ENCODE results near the gene SPPL2A.
"Not testable (repeated sequence)": the region's sequence is repeated elsewhere in the genome, so short reads cannot be mapped to it uniquely, and the experiment has no call there.

The SPPL2A gene

DNA sequence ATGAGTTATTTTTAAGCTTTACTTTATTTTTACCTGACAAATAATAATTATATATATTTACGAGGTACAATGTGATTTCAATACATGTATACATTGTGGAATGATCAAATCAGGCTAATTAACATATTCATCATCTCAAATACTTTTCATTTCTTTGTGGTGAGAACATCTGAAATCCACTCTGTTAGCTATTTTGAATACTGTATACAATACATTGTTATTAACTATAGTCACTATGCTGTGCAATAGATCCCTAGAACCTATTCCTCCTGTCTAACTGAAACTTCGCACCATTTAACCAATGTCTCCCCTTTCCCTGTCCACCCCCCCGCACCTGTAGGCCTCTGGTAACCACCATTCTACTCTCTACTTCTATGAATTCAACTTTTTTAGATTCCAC, 7.9 kb upstream of the SPPL2A start:
- no peak for DNase-seq (ENCODE audit: low read depth in 3 of 3)

DNA sequence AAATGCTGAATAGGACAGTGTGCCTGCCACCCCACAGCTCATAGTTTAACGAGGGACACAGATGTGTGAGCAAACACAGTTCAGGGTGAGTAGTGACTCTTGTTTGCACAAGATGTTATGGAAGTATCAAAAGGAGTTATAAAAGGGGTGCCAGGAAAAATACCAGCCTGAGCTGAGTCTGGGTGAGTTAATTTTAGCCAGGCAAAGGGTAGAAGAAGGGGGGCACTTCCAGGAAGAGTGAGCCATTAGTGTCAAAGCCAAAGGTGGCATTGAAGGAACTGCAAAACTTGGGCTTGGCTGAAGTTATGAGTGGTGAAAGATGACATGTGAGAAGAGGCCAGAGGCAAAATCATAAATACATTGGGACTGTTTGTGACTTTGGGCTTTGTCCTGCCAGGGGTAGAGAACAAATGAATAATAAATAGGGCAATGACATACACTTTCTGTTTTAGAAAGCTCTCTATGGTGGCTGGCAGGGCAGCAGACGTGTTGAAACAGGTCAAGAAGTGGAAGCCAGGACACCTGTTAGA, 1.9 kb upstream of the SPPL2A start:
- no peak for DNase-seq (ENCODE audit: low read depth in 3 of 3)

DNA sequence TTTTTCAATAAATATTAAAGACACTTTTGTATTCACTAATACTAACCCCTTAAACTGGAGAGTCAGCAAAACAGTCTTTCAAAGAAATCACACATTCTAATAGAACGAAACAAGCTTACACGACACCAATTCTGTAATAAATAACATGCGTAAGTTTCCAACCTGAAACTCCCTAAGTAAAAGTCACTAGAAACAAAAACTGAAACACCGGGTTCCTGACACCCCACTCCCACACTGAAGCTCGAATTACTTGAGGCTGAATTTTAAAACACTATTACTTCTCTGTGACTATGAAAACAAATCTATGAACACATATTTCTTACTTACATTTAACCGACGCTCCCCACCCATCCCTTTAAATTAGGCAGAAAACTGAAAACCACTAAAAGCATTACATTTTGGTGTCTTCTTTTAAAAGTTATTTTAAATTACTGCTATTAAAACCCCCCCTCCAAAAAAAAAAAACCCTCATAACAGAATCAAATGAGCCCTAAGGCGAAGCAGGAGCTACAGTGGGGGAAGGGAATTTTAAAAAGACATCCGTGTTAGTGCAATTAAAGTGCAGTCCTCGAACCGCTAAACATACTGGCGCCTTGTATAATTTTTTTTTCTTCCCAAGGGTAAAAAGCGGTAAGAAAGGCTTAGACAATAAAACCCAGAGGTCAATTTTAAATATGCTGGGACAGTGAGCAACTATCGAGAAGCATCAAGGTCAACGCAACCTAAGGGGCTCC, 878 bp downstream of the SPPL2A start:
- DNase-seq (ENCODE audit: low read depth in 3 of 3): peak in 2 of 3 experiments; percentile 17 to 27

DNA sequence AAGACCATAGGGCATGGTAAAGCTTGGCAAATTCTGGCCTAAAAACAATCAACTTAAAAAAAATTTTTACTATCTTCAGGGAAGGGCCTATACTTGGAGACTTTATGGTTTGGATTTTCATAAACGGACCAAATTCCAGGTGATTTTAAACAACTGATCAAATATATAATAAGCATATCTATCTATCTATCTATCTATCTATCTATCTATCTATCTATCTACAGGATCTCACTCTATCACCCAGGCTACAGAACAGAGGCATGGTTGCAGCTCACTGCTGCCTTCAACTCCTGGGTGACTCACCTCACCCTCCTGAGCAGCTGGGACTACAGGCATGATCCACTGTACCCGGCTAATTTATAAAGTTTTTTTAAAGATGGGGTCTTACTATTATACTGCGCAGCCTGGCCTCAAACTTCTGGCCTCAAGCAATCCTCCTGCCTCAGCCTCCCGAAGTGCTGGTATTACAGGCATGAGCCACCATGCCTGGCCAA, 6.7 kb downstream of the SPPL2A start:
- no peak for DNase-seq (ENCODE audit: low read depth in 3 of 3)

DNA sequence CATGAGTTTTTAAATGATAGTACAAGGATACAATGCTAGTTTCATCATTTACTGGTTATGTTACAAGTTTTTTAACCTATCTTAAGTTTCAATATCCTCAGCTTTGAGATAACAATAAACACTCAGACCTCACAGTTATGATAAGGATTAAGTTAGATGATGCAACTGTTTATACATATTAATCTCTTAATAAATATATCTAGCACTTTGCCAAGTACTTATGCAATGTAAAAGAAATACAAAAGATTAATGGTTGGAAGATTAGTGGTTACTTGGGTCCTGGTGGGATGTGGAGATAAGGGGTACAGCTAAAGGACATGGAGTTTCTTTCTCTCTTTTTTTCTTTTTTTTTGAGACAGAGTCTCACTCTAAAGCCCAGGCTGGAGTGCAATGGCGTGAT, 12.0 kb downstream of the SPPL2A start:
- no peak for DNase-seq (ENCODE audit: low read depth in 3 of 3)

DNA sequence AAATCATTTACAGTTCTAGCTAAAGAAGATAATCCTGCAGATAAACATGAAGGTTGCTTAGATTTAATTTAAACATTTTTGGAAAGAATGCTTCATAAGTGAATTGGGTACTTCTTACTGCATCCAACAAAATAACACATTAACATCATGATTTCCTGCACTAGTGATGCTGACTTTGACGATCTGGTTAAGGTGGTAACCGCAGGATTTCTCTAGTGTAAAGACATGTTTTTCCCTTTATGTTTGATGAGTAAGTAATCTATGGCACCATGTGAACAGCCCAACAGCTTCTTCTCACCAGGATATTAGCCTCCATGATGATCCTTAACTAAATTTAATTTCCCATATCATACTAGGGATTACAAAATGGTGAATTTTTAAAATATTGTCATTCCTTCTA, 14.1 kb downstream of the SPPL2A start:
- DNase-seq (ENCODE audit: low read depth in 3 of 3): no peak

DNA sequence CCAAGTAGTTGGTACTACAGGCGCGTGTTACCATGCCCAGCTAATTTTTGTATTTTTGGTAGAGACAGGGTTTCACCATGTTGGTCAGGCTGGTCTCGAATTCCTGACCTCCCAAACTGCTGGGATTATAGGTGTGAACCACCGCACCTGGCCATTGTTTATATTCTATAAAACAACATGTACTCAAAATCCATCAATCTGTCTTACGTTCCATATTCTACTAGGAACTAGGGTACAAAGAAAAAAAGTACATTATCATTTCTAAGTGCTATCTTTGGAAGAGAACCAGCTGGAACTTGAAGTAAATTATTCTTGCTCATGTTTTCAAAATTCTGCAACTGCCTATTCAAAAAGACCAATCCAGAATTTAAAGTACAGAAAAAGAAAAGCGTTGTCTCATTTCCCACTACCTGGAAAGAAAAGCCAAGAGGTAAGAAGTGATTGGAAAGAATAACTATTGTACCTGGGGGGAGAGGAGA, 15.2 kb downstream of the SPPL2A start:
- no peak for DNase-seq (ENCODE audit: low read depth in 3 of 3)

DNA sequence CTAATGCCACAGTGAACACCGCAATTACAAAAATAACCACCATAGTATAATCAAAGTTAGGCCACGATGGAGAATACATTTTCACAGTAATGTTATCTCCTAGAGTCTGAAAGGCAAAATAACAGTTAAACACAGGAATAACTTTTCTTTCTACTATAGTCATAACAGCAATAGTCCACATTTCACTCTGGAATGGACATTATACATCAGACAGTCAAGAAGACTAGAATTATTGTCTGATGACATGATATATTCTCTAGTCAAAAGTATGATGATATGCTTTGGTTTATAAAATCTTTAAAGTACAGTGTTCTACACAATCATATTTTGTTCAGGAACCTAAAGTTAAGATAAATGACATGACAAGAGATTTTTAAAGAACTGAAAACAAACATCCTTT, 18.0 kb downstream of the SPPL2A start:
- DNase-seq (ENCODE audit: low read depth in 3 of 3): no peak

DNA sequence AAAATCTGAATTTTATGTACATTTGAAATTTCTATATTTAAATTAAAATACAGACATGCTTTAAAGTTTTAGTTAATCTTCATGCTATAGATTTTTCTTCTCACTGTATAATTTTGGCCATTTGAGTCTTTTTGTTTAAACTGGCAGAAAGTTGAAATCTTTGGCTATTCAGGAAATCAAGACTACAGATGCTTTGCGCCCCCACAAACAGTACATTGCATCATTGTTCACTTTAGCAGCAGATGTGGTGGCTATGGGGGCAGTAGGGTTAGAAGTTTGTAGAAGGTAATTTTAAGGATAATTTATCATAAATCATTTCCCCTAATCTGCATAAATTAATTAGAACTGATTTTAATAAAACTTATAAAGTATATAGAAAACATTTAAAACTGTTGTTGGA, 20.9 kb downstream of the SPPL2A start:
- DNase-seq (ENCODE audit: low read depth in 3 of 3): no peak

DNA sequence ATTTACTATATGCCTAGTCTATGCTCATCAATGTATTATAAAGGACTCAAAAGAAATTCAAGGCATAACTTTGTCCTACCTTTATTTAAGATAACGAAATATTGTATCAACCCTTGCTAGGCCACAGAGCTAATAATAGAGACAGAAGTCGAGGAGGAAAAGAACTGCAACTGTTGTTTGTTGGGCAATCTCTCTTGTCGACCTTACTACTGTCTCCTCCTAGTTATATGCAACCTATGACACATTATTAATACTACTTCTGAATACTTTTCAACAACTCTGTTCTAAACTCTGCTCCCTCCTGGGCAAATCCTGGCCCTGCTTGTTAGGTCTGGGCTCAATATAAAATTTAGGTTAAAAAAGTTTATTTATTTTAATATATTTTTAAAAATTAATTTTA, 24.6 kb downstream of the SPPL2A start:
- DNase-seq (ENCODE audit: low read depth in 3 of 3): no peak

DNA sequence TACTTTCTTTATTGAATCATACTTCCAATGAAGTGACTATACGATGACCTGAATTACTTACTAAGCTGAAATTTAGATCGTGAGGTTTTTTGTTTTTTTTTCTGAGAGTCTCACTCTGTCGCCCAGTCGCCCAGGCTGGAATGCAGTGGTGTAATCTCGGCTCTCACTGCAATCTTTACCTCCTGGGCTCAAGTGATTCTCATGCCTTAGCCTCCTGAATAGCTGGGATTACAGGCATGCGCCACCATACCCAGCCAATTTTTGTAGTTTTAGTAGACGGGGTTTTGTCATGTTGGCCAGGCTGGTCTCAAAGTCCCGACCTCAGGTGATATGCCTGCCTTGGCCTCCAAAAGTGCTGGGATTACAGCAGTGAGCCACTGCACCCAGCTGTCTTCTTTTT, 28.7 kb downstream of the SPPL2A start:
- no peak for DNase-seq (ENCODE audit: low read depth in 3 of 3)

DNA sequence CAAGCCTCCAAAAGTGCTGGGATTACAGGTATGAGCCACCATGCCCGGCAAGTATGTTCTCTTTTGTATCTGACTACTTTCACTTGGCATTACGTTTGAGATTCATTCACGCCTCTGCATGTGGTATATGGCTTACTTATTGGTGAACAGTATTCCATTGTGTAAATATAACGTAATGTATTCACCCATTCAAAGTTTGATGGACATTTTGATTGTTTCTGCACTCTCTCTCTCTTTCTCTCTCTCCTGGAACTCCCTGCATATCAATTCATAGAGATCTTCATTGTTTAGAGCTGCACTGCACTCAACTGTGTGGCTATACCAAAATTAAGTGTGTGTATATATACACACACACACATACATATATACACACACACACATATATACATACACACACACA, 30.4 kb downstream of the SPPL2A start:
- no peak for DNase-seq (ENCODE audit: low read depth in 3 of 3)

DNA sequence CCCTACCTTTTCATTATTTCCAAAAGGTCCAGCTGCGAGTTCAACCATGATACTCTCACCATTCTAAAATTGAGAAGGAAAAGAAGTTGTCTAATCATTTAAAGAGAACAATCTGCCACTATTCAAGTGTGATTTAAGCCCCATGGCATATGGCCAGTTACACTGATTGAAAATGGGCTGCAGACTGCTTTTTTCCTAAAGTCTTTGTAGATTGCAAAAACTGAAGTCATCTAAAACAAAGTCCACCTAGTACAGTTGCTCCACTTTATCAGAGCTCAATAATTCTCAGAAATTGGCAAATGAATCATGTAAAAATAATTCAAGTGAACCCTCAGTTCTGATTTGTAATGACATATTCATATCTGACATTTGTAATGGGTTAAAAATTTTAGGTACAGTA, 39.2 kb downstream of the SPPL2A start:
- DNase-seq (ENCODE audit: low read depth in 3 of 3): no peak

DNA sequence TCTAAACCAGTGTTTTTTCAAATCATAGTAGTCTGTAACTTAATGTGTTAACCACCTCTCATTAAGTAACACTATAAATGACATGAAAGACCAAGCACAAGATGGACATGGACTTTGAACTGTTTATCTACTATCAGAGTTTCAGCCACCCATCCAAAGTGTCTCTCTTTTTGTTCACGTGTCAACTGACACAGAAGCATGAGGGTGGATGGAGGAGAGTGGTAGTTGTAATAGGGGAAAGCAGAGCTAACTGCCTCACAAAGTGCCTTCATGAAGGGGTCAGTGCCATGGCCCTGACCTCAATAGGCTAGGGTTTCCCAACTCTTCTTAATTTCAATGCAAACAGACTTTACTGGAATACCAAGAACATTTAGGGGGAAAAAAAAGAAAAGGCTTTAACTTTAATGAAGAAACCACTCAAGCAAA, 46.8 kb downstream of the SPPL2A start:
- DNase-seq (ENCODE audit: low read depth in 3 of 3): no peak

DNA sequence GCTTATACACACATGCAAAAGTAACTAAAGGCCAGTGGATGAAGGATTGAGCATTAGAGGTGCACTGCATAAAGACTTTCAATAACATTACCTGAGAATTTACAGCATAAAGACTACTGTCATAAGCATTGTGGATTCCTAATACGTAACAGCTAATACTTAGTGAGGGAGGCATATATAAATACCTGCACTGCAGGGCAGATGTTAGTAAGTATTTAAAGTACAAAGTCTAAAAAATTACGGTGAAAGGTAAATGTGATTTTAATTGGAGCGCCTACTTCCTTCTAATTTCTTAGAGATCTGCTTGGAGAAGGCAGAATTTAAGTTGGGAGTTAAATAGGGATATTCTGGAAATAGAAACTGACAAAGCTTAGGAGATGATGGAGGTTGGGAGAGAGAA, 53.5 kb downstream of the SPPL2A start:
- DNase-seq (ENCODE audit: low read depth in 3 of 3): no peak

DNA sequence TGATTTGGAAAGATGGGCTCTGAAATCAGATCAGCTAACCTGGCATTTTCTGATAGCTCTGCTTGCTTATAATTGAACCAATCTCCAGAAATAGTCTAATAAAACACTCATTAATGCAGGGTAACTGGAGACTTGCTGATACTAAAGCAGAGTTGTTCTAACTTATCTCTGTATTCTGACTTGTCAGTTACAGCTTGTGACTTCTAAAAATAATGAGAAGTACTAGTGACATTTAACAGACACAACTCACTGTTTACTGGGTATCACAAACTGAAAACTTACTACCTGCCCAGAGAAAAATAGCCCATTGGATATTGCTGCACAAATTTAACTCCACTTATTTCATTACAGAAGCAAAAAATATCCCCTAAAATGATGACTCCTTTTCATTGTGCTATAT, 54.9 kb downstream of the SPPL2A start:
- no peak for DNase-seq (ENCODE audit: low read depth in 3 of 3)

DNA sequence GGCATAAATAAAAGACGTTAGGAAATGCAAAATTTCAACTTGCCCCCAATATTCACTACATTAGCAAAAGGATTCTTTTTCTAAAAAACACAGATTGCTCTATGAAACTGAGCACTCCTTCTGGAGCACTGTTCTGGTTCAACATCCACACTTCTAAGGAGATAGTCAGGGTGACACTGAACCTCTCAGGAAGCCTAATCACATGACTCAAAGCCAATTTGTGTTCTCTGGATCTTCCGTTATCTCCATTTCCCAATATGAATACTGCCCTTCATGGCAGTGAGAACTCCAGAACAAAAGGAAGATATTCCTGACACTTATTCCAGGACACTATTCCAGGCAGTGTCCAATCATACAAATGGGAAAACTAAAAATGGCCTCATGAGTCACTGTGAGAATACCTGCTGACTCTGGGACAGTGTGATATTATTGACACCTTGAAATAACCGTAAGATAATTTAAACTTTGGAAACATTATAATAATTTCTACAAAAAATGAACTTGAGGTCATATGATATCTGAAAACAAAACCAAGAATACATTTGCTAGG, 57.6 kb downstream of the SPPL2A start:
- no peak for DNase-seq (ENCODE audit: low read depth in 3 of 3)

DNA sequence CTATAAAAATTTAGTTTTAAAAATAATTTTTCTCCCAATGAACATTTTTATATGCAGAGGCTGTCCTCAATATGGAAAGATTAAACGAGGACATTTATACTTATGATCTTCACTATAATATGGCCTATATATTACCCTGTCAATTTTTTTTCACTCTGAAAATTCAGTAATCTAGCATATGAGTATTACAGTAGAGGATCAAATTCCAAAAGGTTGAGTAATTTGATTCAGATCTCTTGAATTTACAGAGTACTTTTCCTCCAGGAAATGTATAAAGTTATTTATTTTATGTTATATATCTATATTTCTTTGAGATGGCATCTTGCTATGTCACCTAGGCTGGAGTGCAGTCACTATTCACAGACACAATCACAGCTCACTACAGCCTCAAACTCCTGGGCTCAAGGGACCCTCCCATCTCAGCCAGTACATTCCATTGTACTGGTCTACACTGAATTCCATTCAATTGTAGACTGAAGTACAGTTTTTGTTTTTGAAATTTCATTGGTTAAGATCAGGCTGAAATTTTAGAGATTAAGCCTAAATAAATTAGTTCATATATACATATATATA, 62.7 kb downstream of the SPPL2A start:
- no peak for DNase-seq (ENCODE audit: low read depth in 3 of 3)

DNA sequence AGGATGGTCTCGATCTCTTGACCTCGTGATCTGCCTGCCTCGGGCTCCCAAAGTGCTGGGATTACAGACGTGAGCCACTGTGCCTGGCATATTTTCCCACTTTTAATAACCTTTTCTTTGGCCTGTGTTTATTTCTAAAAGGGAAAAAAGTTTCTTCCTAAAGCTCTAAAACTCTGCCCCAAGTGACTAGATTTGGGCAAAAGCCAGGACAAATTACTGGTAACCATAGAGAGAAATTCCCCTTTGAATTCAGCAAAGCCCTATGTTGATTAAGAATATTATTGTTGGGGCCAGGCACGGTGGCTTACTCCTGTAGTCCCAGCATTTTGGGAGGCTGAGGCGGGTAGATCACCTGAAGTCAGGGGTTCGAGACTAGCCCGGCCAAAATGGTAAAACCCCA, 67.4 kb downstream of the SPPL2A start:
- DNase-seq (ENCODE audit: low read depth in 3 of 3): no peak

DNA sequence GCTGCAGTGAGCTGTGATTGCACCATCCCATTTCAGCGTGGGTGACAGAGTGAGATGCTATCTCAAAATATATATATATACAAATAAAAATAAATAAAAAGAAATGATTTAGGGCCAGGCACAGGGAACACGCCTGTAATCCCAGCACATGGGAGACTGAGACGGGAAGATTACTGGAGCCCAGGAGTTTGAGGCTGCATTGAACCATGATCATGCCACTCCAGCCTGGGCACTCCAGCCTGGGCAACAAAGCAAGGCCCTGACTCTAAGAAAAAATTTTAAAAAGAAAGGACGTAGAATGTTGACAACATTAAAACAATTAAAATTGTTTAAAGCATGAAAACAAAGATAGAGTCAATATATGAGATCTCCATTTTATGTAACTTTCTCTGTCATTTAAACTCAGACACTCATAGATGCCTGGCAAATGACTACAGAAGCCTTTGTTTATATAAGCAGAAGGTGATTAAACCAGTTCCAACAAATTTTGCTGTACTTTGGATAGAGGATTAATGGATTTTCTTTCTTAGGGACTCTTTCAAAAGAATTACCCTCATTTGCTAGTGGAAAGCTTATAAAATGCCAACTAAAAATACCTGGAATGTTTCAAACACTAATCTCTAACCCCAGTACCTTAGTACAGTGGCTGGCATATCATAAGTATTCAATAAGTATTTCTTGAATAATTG, 68.3 kb downstream of the SPPL2A start:
- no peak for DNase-seq (ENCODE audit: low read depth in 3 of 3)

DNA sequence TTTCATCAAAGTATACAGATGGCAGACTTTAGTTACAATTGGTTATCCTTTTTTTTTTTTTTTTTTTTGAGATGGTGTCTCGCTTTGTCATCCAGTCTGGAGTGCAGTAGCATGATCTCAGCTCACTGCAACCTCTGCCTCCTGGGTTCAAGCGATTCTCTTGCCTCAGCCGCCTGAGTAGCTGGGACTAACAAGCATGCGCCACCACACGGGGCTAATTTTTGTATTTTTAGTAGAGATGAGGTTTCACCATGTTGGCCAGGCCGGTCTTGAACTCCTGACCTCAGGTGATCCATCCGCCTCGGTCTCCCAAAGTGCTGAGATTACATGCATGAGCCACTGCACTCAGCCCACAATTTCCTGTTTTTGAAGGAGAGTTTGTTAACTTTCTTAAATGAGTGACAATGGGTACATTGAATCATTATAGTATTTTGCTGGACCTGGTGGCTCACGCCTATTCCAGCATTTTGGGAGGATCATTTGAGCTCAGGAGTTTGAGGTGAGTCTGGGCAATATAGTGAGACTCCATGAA, 70.8 kb downstream of the SPPL2A start:
- not testable (repeated sequence) for DNase-seq (ENCODE audit: low read depth in 3 of 3)

DNA sequence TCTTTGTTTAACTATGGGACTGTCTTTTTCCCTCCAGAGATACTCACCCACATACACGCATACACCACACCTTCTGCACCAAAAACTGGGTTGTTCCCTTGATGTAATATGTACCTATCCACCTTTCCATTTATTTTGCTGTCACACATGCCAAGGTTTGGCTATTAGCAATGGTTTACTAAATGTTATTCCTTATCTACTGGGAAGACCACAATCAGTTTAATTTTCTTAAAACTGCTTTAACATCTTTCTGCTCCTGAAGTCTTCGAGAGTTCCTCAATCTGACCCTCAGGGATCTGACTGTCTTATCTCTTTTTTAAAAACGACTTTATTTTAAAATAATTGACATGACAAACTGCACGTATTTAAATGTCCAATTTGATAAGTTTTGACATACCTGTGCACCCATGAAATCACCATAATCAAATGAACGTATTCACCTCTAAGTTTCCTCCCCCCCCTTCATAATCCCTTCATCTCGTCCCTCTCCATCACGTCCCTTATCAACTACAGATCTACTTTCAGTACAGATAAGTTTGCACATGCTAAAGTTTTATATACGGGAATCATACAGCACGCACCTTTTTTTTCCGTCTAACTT, 78.1 kb downstream of the SPPL2A start:
- no peak for DNase-seq (ENCODE audit: low read depth in 3 of 3)
